HCT116 (cell line): ENCODE measurements around the gene MOB4. TPM values are rescaled to one million over a fixed set of nuclear protein-coding genes. Genes with fewer than 3 reads are reported as not detected.

ENCODE experiments used
- ATAC-seq: fragments of 200-7000 bp; cut with Tn5 transposase; 2 replicates; pipeline ENCODE4 v1.9.1; 2020; ENCODE audit warnings: mild to moderate bottlenecking, moderate library complexity
- BruUV-seq: library from RNA; stranded (reverse); fragments of 400-500 nt; replicated peaks from 2 replicates; lab custom pipeline; 2021; lab: Mats Ljungman, UMichigan
- CTCF ChIA-PET: fragments of 300-600 bp; sonication (Branson Sonifier 250); formaldehyde crosslinking; loops from one replicate; lab custom pipeline; 2021; ENCODE audit warnings: antibody characterized with exemption; lab: Charles Lee
- POLR2A ChIA-PET: fragments of 300-600, 350-600 bp; sonication (Branson Sonifier 250); formaldehyde crosslinking; loops from one replicate; lab custom pipeline; 2021; ENCODE audit warnings: antibody characterized with exemption; lab: Charles Lee
- RAD21 ChIA-PET, 2 experiments: fragments of 300-600 bp; sonication (Branson Sonifier 250); formaldehyde crosslinking; loops; one replicate each; lab custom pipeline; 2023; ENCODE audit warnings: low total read pairs in 2 of 2; ENCODE audit not compliant: uncharacterized antibody in 2 of 2, unreplicated experiment in 2 of 2, low non-redundant PET in 1 of 2; lab: Charles Lee
- DNase-seq: peaks from one replicate; pipeline ENCODE4 v3.0.0-alpha.2; 2010; ENCODE audit warnings: low read depth, low spot score
- H2AFZ ChIP-seq: fragments of 200-600 bp; shearing (Covaris generic), sonication (generic); 2 replicates; pipeline ENCODE4 v1.6.1; 2017; ENCODE audit warnings: low read depth, mixed run types, mixed read lengths, antibody characterized with exemption, low read length; ENCODE audit not compliant: poor library complexity, severe bottlenecking
- H3K27ac ChIP-seq: 2 replicates; pipeline ENCODE4 v1.5.1; 2012; ENCODE audit warnings: low read depth, low read length
- H3K27me3 ChIP-seq: fragments of 200-600 bp; sonication (generic); 2 replicates; pipeline ENCODE4 v1.6.1; 2016; ENCODE audit warnings: mixed run types, low read length, mixed read lengths; ENCODE audit not compliant: insufficient read depth
- H3K36me3 ChIP-seq, 2 experiments: fragments of 200-500 bp in 1 of 2; fragments of 200-600 bp in 1 of 2; sonication (Bioruptor generic) in 1 of 2; sonication (generic) in 1 of 2; 2 replicates each; pipeline versions ENCODE4 v1.5.1 to v1.6.1; 2014 to 2016; ENCODE audit warnings: low read length in 2 of 2, inconsistent platforms in 1 of 2, mixed read lengths in 1 of 2, mixed run types in 1 of 2; ENCODE audit not compliant: insufficient read depth in 2 of 2, control insufficient read depth in 1 of 2
- H3K4me1 ChIP-seq, 2 experiments: fragments of 200-600 bp in 1 of 2; sonication (generic) in 1 of 2; 2 replicates each; pipeline versions ENCODE4 v1.5.1 to v1.6.1; 2012 to 2017; ENCODE audit warnings: low read length in 2 of 2, inconsistent platforms in 1 of 2, mild to moderate bottlenecking in 1 of 2, mixed read lengths in 1 of 2, mixed run types in 1 of 2, moderate library complexity in 1 of 2; ENCODE audit not compliant: insufficient read depth in 2 of 2, control insufficient read depth in 1 of 2
- H3K4me2 ChIP-seq: fragments of 200-600 bp; sonication (generic); 2 replicates; pipeline ENCODE4 v1.6.1; 2017; ENCODE audit warnings: mixed run types, low read length, mixed read lengths
- H3K4me3 ChIP-seq, 2 experiments: fragments of 200-600 bp in 1 of 2; sonication (generic) in 1 of 2; replicated peaks in 1 of 2; 2 replicates each; pipeline ENCODE4 v1.5.1; 2011 to 2016; ENCODE audit warnings: low read length in 2 of 2, control low read depth in 1 of 2, low read depth in 1 of 2, mild to moderate bottlenecking in 1 of 2, mixed read lengths in 1 of 2, mixed run types in 1 of 2
- H3K79me2 ChIP-seq: fragments of 200-600 bp; sonication (generic); 2 replicates; pipeline ENCODE4 v1.6.1; 2017; ENCODE audit warnings: mild to moderate bottlenecking, mixed run types, low read length, moderate library complexity, mixed read lengths; ENCODE audit not compliant: insufficient read depth
- H3K9ac ChIP-seq: fragments of 200-600 bp; sonication (generic); 2 replicates; pipeline ENCODE4 v1.6.1; 2016; ENCODE audit warnings: low read length, mixed read lengths
- H3K9me2 ChIP-seq: fragments of 200-600 bp; sonication (generic), shearing (Covaris generic); 2 replicates; pipeline ENCODE4 v1.6.1; 2017; ENCODE audit warnings: mixed run types, mild to moderate bottlenecking, moderate library complexity; ENCODE audit not compliant: insufficient read depth
- H3K9me3 ChIP-seq, 2 experiments: fragments of 200-500 bp in 1 of 2; fragments of 200-600 bp in 1 of 2; sonication (Bioruptor generic) in 1 of 2; sonication (generic) in 1 of 2; 2 replicates each; pipeline ENCODE4 v1.6.1; 2014 to 2017; ENCODE audit warnings: low read length in 2 of 2, mixed read lengths in 2 of 2, inconsistent platforms in 1 of 2, low read depth in 1 of 2, mild to moderate bottlenecking in 1 of 2, mixed run types in 1 of 2, moderate library complexity in 1 of 2; ENCODE audit not compliant: control insufficient read depth in 1 of 2, insufficient read depth in 1 of 2
- H4K20me1 ChIP-seq: fragments of 200-600 bp; sonication (generic), shearing (Covaris generic); 2 replicates; pipeline ENCODE4 v1.6.1; 2017; ENCODE audit warnings: mixed run types, mild to moderate bottlenecking, moderate library complexity; ENCODE audit not compliant: insufficient read depth
- CBX3 ChIP-seq: IDR thresholded peaks from 2 replicates; pipeline ENCODE4 v1.6.1; 2012; ENCODE audit warnings: low read depth
- CEBPB ChIP-seq: IDR thresholded peaks from 2 replicates; pipeline ENCODE4 v1.6.1; 2012; ENCODE audit warnings: low read depth
- EGR1 ChIP-seq: IDR thresholded peaks from 2 replicates; pipeline ENCODE4 v1.6.1; 2012; ENCODE audit warnings: low read depth
- ELF1 ChIP-seq: IDR thresholded peaks from 2 replicates; pipeline ENCODE4 v1.6.1; 2012; ENCODE audit warnings: low read depth, borderline replicate concordance
- EZH2 ChIP-seq: fragments of 200-600 bp; sonication (generic); IDR thresholded peaks from 2 replicates; pipeline ENCODE4 v1.6.1; 2017; ENCODE audit warnings: antibody characterized with exemption, mixed run types
- EZH2phosphoT487 ChIP-seq: fragments of 200-600 bp; IDR thresholded peaks from 2 replicates; pipeline ENCODE4 v1.6.1; 2018; ENCODE audit warnings: antibody characterized with exemption, borderline replicate concordance
- MAX ChIP-seq: IDR thresholded peaks from 2 replicates; pipeline ENCODE4 v1.6.1; 2012
- POLR2A ChIP-seq: IDR thresholded peaks from 2 replicates; pipeline ENCODE4 v1.7.0; 2011; ENCODE audit warnings: borderline replicate concordance; ENCODE audit not compliant: insufficient read depth, insufficient read length; ENCODE audit errors: extremely low read depth
- POLR2AphosphoS5 ChIP-seq: IDR thresholded peaks from 2 replicates; pipeline ENCODE4 v1.6.1; 2011; ENCODE audit warnings: mild to moderate bottlenecking, low read depth, low read length, moderate library complexity
- REST ChIP-seq: IDR thresholded peaks from 2 replicates; pipeline ENCODE4 v1.6.1; 2012; ENCODE audit warnings: low read depth
- SIN3A ChIP-seq: IDR thresholded peaks from 2 replicates; pipeline ENCODE4 v1.6.1; 2012; ENCODE audit warnings: low read depth
- SP1 ChIP-seq: IDR thresholded peaks from 2 replicates; pipeline ENCODE4 v1.6.1; 2012; ENCODE audit warnings: low read depth
- SRF ChIP-seq: IDR thresholded peaks from 2 replicates; pipeline ENCODE4 v1.6.1; 2012; ENCODE audit warnings: low read depth
- TCF7L2 ChIP-seq: IDR thresholded peaks from 2 replicates; pipeline ENCODE4 v1.7.0; 2011; ENCODE audit warnings: borderline replicate concordance, inconsistent platforms; ENCODE audit not compliant: insufficient read depth, insufficient read length; ENCODE audit errors: extremely low read depth
- ZFX ChIP-seq: fragments of 450-650 bp; IDR thresholded peaks from 2 replicates; pipeline ENCODE4 v1.6.1; 2017
- intact Hi-C: fragments of 100-400 bp; cut with micrococcal nuclease; formaldehyde crosslinking; loops from 2 replicates; pipeline ENCODE4 v1.10.0; 2022
- total RNA-seq: library from RNA; stranded (reverse); gene quantifications from one replicate; pipeline ENCODE4 v1.2.1, GENCODE V29; 2021; ENCODE audit not compliant: unreplicated experiment
- TF ChIP-seq, protein P1 (sequence below), 3 experiments: fragments of 200-600 bp in 1 of 3; sonication (generic) in 1 of 3; IDR thresholded peaks in 2 of 3; conservative IDR thresholded peaks in 1 of 3; 2 replicates each; pipeline ENCODE4 v1.5.1; 2012 to 2017; ENCODE audit warnings: low read depth in 2 of 3, low read length in 2 of 3, antibody characterized with exemption in 1 of 3, borderline replicate concordance in 1 of 3, control low read depth in 1 of 3, mild to moderate bottlenecking in 1 of 3, mixed read lengths in 1 of 3, mixed run types in 1 of 3, moderate library complexity in 1 of 3; ENCODE audit not compliant: insufficient read depth in 1 of 3

MOB4 gene
- total RNA-seq, 1 experiment from 2014 or later: 24.4 TPM

DNA sequence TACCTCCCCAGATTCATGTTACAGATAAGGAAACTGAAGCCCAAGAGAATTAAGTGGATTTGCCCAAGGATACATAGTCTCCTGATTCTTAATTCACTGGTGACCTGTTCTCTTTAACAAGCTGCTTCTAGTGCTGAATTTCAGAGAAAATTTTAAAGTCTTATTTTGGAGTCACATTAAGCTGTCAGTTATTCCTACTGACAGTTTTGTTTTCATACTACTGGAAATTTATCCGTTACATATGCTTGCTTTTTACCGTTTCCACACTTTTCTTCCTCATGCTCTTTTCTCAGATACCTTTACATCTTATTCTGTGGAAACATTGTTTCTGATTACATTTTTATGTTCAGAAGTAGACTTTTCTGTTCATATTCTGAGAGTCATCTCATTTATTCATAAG is 1.3 kb downstream of the MOB4 start:
- TF ChIP-seq EZH2 (no peak), POLR2AphosphoS5 (no peak), REST (no peak), TCF7L2 (no peak), ELF1 (no peak), CBX3 (no peak), SIN3A (no peak), EZH2phosphoT487 (no peak), SRF (no peak), ZFX (no peak), CEBPB (no peak), MAX (no peak), POLR2A (no peak), SP1 (no peak), EGR1 (no peak)
- TF ChIP-seq, protein P1, sequence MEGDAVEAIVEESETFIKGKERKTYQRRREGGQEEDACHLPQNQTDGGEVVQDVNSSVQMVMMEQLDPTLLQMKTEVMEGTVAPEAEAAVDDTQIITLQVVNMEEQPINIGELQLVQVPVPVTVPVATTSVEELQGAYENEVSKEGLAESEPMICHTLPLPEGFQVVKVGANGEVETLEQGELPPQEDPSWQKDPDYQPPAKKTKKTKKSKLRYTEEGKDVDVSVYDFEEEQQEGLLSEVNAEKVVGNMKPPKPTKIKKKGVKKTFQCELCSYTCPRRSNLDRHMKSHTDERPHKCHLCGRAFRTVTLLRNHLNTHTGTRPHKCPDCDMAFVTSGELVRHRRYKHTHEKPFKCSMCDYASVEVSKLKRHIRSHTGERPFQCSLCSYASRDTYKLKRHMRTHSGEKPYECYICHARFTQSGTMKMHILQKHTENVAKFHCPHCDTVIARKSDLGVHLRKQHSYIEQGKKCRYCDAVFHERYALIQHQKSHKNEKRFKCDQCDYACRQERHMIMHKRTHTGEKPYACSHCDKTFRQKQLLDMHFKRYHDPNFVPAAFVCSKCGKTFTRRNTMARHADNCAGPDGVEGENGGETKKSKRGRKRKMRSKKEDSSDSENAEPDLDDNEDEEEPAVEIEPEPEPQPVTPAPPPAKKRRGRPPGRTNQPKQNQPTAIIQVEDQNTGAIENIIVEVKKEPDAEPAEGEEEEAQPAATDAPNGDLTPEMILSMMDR (IDR thresholded peaks at IDR 0.05 in 2 of 3, conservative IDR thresholded peaks at IDR 0.05 in 1 of 3; ENCODE audit: borderline replicate concordance in 1 of 3, insufficient read depth in 1 of 3, low read depth in 2 of 3, low read length in 2 of 3): no peak
- ChIA-PET CTCF (no interaction called here), RAD21 (no interaction called here), POLR2A (interaction anchor here (2.9 kb wide), 1 partner anchor 17 kb away, joined by 25 read pairs; the partner anchor contains the start of genes HSPD1 and HSPE1)
- BruUV-seq: no TSS peak
- H3K36me3 ChIP-seq: peaks cover 0 to 16% of the 10 kb centered on the region in 2 experiments; a peak in 2 of 4 replicates
- no peaks in the 10 kb centered on the region for H3K27me3 ChIP-seq
- no peaks in the 10 kb centered on the region for H3K9me2 ChIP-seq
- peak overlapping the region; percentile 77 to 93 for H3K4me3 ChIP-seq
- peaks cover 10 to 17% of the 10 kb centered on the region in 2 experiments; a peak in 3 of 4 replicates for H3K4me1 ChIP-seq
- no peak overlapping the region for H2AFZ ChIP-seq
- ATAC-seq: no peak
- H3K9ac ChIP-seq: peak overlapping the region; percentile 82
- peaks cover 0 to 5% of the 10 kb centered on the region in 2 experiments; a peak in 1 of 4 replicates for H3K9me3 ChIP-seq
- H3K27ac ChIP-seq: no peak overlapping the region
- no peak for DNase-seq
- H3K79me2 ChIP-seq: peaks cover 60% of the 10 kb centered on the region
- intact Hi-C loops: no loop called here
- peak overlapping the region; percentile 88 for H3K4me2 ChIP-seq
- no peaks in the 10 kb centered on the region for H4K20me1 ChIP-seq
